ENCODE results near the gene UMAD1. TPM values are rescaled to one million over a fixed set of nuclear protein-coding genes. Genes with fewer than 3 reads are reported as not detected.

UMAD1 gene
- total RNA-seq, 4 donors from 2014 or later: 1.3 to 32.9 (median 15.3) TPM

DNA sequence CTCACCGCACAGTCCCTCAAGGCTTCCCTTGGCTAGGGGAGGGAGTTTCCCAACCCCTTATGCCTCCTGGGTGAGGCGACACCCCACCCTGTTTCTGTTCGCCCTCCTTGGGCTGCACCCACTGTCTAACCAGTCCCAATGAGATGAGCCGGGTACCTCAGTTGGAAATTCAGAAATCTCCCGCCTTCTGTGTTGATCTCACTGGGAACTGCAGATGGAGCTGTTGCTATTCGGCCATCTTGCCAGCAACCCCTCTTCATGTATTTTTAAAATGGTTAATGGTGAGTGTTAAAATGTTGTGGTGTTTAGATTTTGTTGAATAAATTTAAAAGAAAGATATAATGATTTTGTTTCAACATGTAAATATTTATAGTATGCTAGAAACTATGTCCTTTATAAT, 22.0 kb downstream of the UMAD1 start:
- Histone ChIP-seq H3K9me3 (no peaks in the 10 kb centered on the region), H3K36me3 (no peaks in the 10 kb centered on the region), H3K27me3 (no peaks in the 10 kb centered on the region), H3K4me1 (no peaks in the 10 kb centered on the region), H3K27ac (no peak overlapping the region), H3K4me3 (no peak overlapping the region)
- no peak for DNase-seq
- TF ChIP-seq, protein P1, sequence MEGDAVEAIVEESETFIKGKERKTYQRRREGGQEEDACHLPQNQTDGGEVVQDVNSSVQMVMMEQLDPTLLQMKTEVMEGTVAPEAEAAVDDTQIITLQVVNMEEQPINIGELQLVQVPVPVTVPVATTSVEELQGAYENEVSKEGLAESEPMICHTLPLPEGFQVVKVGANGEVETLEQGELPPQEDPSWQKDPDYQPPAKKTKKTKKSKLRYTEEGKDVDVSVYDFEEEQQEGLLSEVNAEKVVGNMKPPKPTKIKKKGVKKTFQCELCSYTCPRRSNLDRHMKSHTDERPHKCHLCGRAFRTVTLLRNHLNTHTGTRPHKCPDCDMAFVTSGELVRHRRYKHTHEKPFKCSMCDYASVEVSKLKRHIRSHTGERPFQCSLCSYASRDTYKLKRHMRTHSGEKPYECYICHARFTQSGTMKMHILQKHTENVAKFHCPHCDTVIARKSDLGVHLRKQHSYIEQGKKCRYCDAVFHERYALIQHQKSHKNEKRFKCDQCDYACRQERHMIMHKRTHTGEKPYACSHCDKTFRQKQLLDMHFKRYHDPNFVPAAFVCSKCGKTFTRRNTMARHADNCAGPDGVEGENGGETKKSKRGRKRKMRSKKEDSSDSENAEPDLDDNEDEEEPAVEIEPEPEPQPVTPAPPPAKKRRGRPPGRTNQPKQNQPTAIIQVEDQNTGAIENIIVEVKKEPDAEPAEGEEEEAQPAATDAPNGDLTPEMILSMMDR (IDR thresholded peaks at IDR 0.05): peak in 1 of 4 experiments; percentile 15
- TF ChIP-seq POLR2A (IDR thresholded peaks at IDR 0.05): no peak
- intact Hi-C loops (cut with DNase I; ENCODE audit: low total_unique reads): no loop called here

DNA sequence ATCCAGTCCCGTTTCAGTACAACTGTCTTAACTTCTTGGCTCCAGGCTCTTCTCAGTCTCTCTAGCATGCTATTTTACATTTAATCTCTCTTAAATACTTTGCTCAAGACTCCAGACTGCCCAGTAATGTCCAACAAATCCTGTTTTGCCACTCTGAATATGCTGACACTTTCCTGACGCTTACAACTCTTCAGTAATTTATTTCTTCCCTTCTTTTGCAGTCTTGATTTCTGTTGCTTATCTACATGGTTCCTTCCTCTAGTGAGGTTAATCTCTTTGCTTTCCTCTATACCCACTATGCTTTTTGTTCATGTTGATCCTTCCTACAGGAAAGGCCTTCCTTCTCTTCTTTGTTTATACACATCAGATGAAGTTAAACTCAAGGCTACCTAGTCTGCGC, 23.7 kb downstream of the UMAD1 start:
- DNase-seq: no peak
- Histone ChIP-seq H3K4me3 (no peak overlapping the region), H3K9me3 (no peaks in the 10 kb centered on the region), H3K4me1 (no peaks in the 10 kb centered on the region), H3K27me3 (no peaks in the 10 kb centered on the region), H3K36me3 (no peaks in the 10 kb centered on the region), H3K27ac (no peak overlapping the region)
- TF ChIP-seq, protein P1 (IDR thresholded peaks at IDR 0.05): no peak
- no peak for TF ChIP-seq POLR2A (IDR thresholded peaks at IDR 0.05)
- intact Hi-C loops (cut with DNase I; ENCODE audit: low total_unique reads): no loop called here

DNA sequence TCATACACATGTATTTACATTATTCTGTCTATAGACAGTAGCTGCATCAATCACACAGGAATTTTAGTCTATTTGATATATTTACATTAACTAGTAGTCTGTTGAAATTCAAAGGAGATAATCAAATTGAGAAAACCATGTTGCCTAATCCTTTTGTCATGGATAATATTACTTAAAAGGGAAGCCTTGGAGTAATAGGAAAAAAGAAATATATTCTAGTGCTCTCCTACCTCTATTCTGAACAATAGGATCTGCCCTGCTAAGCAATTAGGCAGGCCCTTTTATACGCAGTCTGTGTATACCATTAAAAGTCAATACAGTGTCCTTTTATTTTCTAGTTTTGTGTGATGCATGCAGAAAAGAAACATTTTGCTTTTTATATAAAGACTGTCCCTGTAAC, 24.5 kb downstream of the UMAD1 start:
- no peak overlapping the region for H3K4me3 ChIP-seq
- H3K27ac ChIP-seq: no peak overlapping the region
- intact Hi-C loops (cut with DNase I; ENCODE audit: low total_unique reads): no loop called here
- TF ChIP-seq, protein P1 (IDR thresholded peaks at IDR 0.05): no peak
- TF ChIP-seq POLR2A (IDR thresholded peaks at IDR 0.05): no peak
- H3K9me3 ChIP-seq: no peaks in the 10 kb centered on the region
- H3K27me3 ChIP-seq: no peaks in the 10 kb centered on the region
- DNase-seq: no peak
- H3K4me1 ChIP-seq: no peaks in the 10 kb centered on the region
- no peaks in the 10 kb centered on the region for H3K36me3 ChIP-seq

DNA sequence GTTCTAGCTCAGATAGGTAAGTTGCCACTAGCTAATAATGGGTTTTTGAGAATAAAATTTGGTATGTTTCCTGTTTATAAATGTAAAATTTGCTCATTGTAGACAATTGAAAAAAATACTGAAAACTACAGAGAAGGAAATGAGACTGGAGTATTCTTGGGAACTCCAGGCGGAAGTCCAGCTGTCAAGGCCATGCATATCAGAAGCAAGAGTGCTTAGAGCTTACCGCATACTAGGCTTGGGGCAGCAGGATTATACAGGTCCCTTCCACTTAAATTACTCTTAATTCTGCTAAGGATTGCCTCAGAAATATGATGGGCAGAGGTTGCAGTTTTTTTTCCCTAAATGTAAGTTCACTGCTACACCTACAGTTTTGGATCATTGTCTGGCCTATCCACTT, 26.6 kb downstream of the UMAD1 start:
- H3K4me3 ChIP-seq: no peak overlapping the region
- no peaks in the 10 kb centered on the region for H3K9me3 ChIP-seq
- H3K27ac ChIP-seq: no peak overlapping the region
- intact Hi-C loops (cut with DNase I; ENCODE audit: low total_unique reads): no loop called here
- no peaks in the 10 kb centered on the region for H3K36me3 ChIP-seq
- no peak for DNase-seq
- no peak for TF ChIP-seq POLR2A (IDR thresholded peaks at IDR 0.05)
- TF ChIP-seq, protein P1 (IDR thresholded peaks at IDR 0.05): no peak
- H3K27me3 ChIP-seq: no peaks in the 10 kb centered on the region
- no peaks in the 10 kb centered on the region for H3K4me1 ChIP-seq

DNA sequence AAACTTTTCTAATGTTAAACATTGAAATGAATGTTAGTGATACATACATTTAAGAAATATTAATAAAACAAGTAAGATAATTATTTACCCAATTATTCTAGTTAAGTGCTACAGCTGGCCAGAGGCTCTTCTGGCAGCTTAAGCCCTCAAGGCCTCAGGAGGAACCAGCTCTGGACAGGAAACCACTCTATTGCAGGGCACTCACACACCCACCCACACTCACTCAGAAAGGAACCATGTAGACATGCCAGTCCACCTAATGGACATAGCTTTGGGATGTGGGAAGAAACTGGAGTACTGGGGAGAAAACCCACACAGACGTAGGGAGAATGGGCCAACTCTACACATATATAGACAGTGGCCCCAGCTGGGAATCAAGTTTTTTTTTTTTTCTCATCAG, 28.2 kb downstream of the UMAD1 start:
- H3K4me3 ChIP-seq: no peak overlapping the region
- intact Hi-C loops (cut with DNase I; ENCODE audit: low total_unique reads): no loop called here
- H3K36me3 ChIP-seq: no peaks in the 10 kb centered on the region
- TF ChIP-seq POLR2A (IDR thresholded peaks at IDR 0.05): no peak
- TF ChIP-seq, protein P1 (IDR thresholded peaks at IDR 0.05): no peak
- H3K27ac ChIP-seq: no peak overlapping the region
- no peak for DNase-seq
- H3K27me3 ChIP-seq: no peaks in the 10 kb centered on the region
- H3K4me1 ChIP-seq: no peaks in the 10 kb centered on the region
- H3K9me3 ChIP-seq: no peaks in the 10 kb centered on the region
